Ovary (tissue), 9 donors: ENCODE data around the gene RBMS1. TPM values are rescaled to one million over a fixed set of nuclear protein-coding genes. Genes with fewer than 3 reads are reported as not detected.
A peak's percentile ranks its signal among the peaks of the same experiment; 100 is the strongest.

Experiments
- DNase-seq, 5 donors: peaks; one replicate each; pipeline ENCODE4 v3.0.0-alpha.2; 2019 to 2020
- H3K27ac ChIP-seq, 2 donors: fragments of 200-600 bp; one replicate each; pipeline versions ENCODE4 v1.5.1 to v1.8.0; 2019 to 2022
- H3K27me3 ChIP-seq: fragments of 200-600 bp; one replicate; pipeline ENCODE4 v1.8.0; 2022
- H3K36me3 ChIP-seq: fragments of 200-600 bp; sonication (generic); one replicate; pipeline ENCODE4 v1.5.1; 2019
- H3K4me1 ChIP-seq: one replicate; pipeline ENCODE4 v1.8.1; 2013; ENCODE audit warnings: mild to moderate bottlenecking, moderate library complexity; ENCODE audit not compliant: insufficient read depth
- H3K4me3 ChIP-seq: fragments of 200-600 bp; sonication (generic); one replicate; pipeline ENCODE4 v1.5.1; 2017
- H3K9me3 ChIP-seq, 2 donors: fragments of 200-600 bp in 1 of 2; sonication (generic) in 1 of 2; one replicate each; pipeline versions ENCODE4 v1.5.1 to v1.8.1; 2013 to 2019; ENCODE audit warnings: mild to moderate bottlenecking in 1 of 2, moderate library complexity in 1 of 2
- EP300 ChIP-seq: sonication (generic); formaldehyde crosslinking; IDR thresholded peaks from one replicate; pipeline ENCODE4 v1.6.1; 2017; ENCODE audit warnings: antibody characterized with exemption
- POLR2A ChIP-seq: fragments of 450-650 bp; IDR thresholded peaks from one replicate; pipeline ENCODE4 v1.6.1; 2017; ENCODE audit warnings: antibody characterized with exemption, mild to moderate bottlenecking, moderate library complexity
- WGBS, 3 donors: extraction: QIAGEN DNeasy Blood & Tissue Kit in 1 of 3; methylation state at CpG; one replicate each; pipeline versions ENCODE4 v1.1.5 to v1.1.7; 2013 to 2017; 5-methylcytosine and 5-hydroxymethylcytosine counted together
- intact Hi-C, 4 donors: fragments of 100-400 bp; cut with DNase I; formaldehyde crosslinking; loops; one replicate each; pipeline versions ENCODE4 v1.11.0 to v1.15.1; 2022 to 2023
- polyA plus RNA-seq, 2 donors: library from polyadenylated mRNA; stranded (reverse); fragments of 200-250 nt in 1 of 2; fragments of 350-450 nt in 1 of 2; fragmentation: Illumina TruSeq in 1 of 2; extraction: RNeasy Lipid Tissue Mini Kit (QIAGEN cat#74804) in 1 of 2; gene quantifications; one replicate each; pipeline ENCODE4 v1.2.3, GENCODE V29; 2013 to 2014
- total RNA-seq, 7 donors: library from RNA; depleted of rRNA in 2 of 7; stranded (reverse); fragments of >200 nt in 2 of 7; fragmentation: NEBNext Ultra II Directional in 3 of 7; extraction: Animal tissue kit (Norgen Biotek cat#: 25700) in 3 of 7; gene quantifications; one replicate each; pipeline versions ENCODE4 v1.1.0 to v1.2.4, GENCODE V29; 2016 to 2023
- TF ChIP-seq, protein P1 (sequence below), 3 donors: fragments of 450-650 bp in 2 of 3; fragments of 200-600 bp in 1 of 3; IDR thresholded peaks; one replicate each; pipeline versions ENCODE4 v1.5.1 to v1.8.0; 2016 to 2022; ENCODE audit warnings: antibody characterized with exemption in 3 of 3, mild to moderate bottlenecking in 1 of 3
- donor health status: DM: no; HTN: no; CAD: no; lungs with moderate emphysema.
- donor health status: DM: no; HTN: no; CAD: no.
- donor health status: Bipolar disorder and iron deficiency.
- donor health status: DM: yes; HTN: yes; CAD: no.
- donor health status: DM: no; HTN: no; CAD: no.
- donor health status: DM: yes; HTN: yes; CAD: no.

RBMS1 gene
- total and polyA plus RNA-seq, 9 donors, result 50.7 to 91.9 (median 73.8) TPM

DNA sequence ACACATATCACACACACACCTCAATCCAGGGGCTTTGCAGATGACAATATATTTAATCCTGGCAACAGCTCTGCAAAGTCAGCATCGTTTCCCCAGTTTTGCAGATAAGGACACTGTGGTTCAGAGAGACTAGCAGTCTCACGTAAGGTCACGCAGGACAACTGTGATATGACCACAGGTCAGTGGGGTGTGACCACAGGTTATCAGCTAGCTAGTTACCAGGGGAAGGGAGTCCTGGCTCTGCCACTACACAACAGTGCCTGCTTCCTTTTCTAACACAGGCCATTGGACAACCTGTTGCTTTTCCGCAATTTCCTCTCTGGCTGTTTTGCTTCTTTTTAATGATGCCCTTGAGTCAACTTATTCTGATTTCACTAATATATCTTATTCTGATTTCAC, 33.3 kb downstream of the RBMS1 start:
- DNase-seq, result no peak
- intact Hi-C loops, result no loop called here
- Histone ChIP-seq H3K4me1 (peaks cover 5% of the 10 kb centered on the region), H3K9me3 (no peaks in the 10 kb centered on the region), H3K27me3 (no peaks in the 10 kb centered on the region), H3K4me3 (no peak overlapping the region), H3K27ac (peak overlapping the region in 1 of 2 donors; percentile 17), H3K36me3 (no peaks in the 10 kb centered on the region)
- TF ChIP-seq EP300, result no peak
- TF ChIP-seq, protein P1, sequence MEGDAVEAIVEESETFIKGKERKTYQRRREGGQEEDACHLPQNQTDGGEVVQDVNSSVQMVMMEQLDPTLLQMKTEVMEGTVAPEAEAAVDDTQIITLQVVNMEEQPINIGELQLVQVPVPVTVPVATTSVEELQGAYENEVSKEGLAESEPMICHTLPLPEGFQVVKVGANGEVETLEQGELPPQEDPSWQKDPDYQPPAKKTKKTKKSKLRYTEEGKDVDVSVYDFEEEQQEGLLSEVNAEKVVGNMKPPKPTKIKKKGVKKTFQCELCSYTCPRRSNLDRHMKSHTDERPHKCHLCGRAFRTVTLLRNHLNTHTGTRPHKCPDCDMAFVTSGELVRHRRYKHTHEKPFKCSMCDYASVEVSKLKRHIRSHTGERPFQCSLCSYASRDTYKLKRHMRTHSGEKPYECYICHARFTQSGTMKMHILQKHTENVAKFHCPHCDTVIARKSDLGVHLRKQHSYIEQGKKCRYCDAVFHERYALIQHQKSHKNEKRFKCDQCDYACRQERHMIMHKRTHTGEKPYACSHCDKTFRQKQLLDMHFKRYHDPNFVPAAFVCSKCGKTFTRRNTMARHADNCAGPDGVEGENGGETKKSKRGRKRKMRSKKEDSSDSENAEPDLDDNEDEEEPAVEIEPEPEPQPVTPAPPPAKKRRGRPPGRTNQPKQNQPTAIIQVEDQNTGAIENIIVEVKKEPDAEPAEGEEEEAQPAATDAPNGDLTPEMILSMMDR (IDR thresholded peaks at IDR 0.05), result no peak
- no peak for TF ChIP-seq POLR2A
- 93 to 96% (median 94%) methylated on average over 4 of the region's 4 CpGs for WGBS, 3 donors

DNA sequence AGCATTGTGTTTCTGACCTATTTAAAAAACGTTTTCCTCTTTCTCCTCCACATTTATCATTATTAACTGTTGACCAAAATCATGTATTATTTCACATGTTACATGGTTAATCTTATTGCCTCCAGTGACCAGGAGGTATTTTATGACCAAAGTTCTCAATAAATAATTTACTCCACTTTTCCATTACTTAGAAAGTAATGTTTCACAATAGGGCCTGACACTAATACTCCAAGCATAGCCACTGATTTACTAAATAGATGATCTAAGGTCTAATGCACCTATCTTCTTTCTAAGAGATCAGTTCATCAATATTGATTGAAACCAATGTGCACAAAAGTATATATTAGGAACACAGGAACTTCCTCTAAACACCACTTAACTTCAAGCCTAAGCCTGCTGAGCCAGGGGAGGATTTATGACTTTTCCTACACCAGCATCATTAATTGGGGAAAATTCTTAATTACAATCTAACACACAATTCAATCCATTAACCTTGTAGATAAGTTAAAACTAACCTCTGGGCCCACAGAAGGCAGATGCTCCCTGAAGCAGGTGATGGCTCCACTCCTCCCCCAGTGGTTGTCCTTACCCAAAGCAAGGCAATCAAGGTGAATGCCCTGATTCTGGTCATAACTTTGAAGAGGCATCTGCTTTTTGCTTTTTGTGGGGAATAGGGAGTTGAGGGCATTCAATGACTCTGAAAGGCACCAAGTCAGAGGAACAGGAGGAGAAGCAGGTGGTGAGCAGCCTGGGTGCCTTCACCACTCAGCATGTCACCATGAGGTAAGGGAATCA, 33.9 kb downstream of the RBMS1 start:
- H3K4me1 ChIP-seq, result peaks cover 5% of the 10 kb centered on the region
- H3K27ac ChIP-seq, result peak overlapping the region in 1 of 2 donors; percentile 17

DNA sequence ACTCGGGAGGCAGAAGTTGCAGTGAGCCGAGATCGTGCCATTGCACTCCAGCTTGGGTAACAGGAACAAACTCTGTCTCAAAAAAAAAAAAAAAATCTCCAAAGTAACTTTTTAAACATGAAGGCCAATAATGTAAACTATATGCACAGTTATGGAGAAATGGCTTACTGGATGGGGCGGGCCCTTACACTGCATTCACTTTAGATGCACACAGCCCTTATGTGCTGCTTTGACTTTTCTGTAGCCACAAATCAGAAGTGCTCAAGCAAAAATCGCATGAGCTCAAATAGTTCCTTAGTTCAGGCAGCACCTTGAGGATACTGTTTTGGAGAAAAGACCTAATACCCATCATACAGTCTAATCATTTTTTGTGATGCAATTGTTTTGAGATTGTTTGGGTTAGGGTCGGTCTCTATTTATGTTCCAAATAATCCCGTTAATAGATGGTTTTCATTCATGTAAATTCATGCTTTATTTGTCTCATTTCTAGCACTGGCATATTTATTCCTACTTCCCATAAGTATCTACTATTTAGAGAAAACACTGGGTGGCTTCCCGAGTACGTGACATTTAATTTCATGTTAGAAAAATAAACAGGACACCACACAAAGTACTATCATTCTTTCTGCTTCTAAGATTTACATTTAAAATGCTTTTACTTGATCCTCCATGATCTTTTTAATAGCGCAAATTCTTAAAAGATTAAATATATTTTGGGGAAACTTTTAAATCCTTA, 34.7 kb downstream of the RBMS1 start:
- Histone ChIP-seq H3K4me3 (no peak overlapping the region), H3K4me1 (peaks cover 5% of the 10 kb centered on the region), H3K36me3 (no peaks in the 10 kb centered on the region), H3K27me3 (no peaks in the 10 kb centered on the region), H3K9me3 (no peaks in the 10 kb centered on the region), H3K27ac (peak overlapping the region in 1 of 2 donors; percentile 17)
- DNase-seq, result no peak
- intact Hi-C loops, result no loop called here
- TF ChIP-seq, protein P1 (IDR thresholded peaks at IDR 0.05), result no peak
- TF ChIP-seq POLR2A (no peak), EP300 (no peak)
- WGBS, 3 donors, result 39 to 55% (median 45%) methylated on average over 10 of the region's 10 CpGs

More for the DNA sequence above, 33.9 kb downstream of the RBMS1 start:
- Histone ChIP-seq H3K4me3 (no peak overlapping the region), H3K36me3 (no peaks in the 10 kb centered on the region), H3K9me3 (no peaks in the 10 kb centered on the region), H3K27me3 (no peaks in the 10 kb centered on the region)
- intact Hi-C loops, result no loop called here
- DNase-seq, result no peak
- 10 to 12% (median 11%) methylated on average over 1 of the region's 1 CpG for WGBS, 3 donors
- no peak for TF ChIP-seq POLR2A

DNA sequence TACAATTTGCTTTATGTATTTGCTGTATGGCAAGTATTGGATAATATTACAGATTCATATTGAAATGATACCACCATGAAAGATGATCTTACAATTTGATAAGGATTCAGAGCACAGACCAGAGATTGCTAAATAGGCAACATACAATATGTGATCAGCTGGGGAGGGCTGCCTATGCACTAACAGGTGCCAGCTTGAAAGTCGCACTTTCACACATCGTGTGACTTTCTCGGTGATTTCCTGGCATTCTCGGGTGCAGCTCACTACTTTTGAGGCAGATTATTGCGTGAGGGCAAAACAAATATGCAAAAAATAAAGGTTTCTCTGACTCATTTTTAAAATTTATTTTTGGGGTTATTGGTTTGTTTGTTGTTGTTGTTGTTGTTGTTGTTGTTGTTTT, 36.0 kb downstream of the RBMS1 start:
- TF ChIP-seq POLR2A, result no peak
- TF ChIP-seq, protein P1 (IDR thresholded peaks at IDR 0.05), result no peak
- TF ChIP-seq EP300, result no peak
- no peaks in the 10 kb centered on the region for H3K36me3 ChIP-seq
- no peaks in the 10 kb centered on the region for H3K9me3 ChIP-seq
- H3K4me3 ChIP-seq, result no peak overlapping the region
- no peaks in the 10 kb centered on the region for H3K27me3 ChIP-seq
- peaks cover 10% of the 10 kb centered on the region for H3K4me1 ChIP-seq
- intact Hi-C loops, result no loop called here
- H3K27ac ChIP-seq, result no peak overlapping the region
- no peak for DNase-seq
- WGBS, 3 donors, result 93 to 97% (median 96%) methylated on average over 5 of the region's 5 CpGs
